Measurements from ENCODE around the gene ANKRD44.

The ANKRD44 gene

GRCh38 chr2:196980001-196980400 lies 330.6 kb downstream of the ANKRD44 start:
- FAIRE-seq = no peak

GRCh38 chr2:196977507-196977906 lies 333.1 kb downstream of the ANKRD44 start:
- FAIRE-seq = no peak

- no peak for FAIRE-seq
Measured at GRCh38 chr2:196974970-196975369, 335.6 kb downstream of the ANKRD44 start.

GRCh38 chr2:196971574-196972279 lies 338.9 kb downstream of the ANKRD44 start:
- no peak for FAIRE-seq

DNA sequence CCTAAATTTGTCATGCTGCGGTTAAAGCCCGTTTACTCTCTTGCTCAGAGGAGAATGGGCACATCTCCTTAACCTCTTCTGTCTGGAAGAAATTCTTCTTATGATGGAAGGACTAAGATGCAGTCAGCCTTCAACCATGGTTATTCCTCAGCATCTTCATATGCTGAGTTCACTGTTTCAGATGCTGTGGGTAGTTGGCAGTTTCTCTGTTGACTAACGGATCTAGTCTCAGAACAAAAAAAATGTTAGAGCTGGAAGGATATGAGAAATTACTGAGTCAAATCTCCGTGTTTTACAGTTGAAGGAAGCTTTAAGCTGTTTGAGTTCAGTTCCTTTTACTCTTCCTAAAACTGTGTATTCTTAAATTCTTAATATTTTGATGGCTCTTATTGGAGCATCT lies 340.5 kb downstream of the ANKRD44 start:
- no peak for FAIRE-seq

GRCh38 chr2:196968516-196968915 lies 342.1 kb downstream of the ANKRD44 start:
- no peak for FAIRE-seq

DNA sequence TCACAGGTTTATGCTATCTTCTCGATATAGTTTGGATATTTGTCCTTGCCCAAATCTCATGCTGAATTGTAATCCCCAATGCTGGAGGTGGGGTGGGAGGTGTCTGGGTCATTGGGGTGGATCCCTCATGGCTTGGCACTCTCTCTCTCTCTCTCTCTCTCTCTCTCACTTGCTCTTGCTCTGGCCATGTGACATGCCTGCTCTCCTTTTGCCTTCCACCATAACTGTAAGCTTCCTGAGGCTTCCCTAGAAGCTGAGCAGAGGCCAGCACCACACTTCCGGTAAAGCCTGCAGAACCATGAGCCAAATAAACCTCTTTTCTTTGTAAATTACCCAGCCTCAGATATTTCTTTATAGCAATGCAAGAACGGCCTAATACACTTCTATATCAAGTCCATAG lies 342.8 kb downstream of the ANKRD44 start:
- FAIRE-seq = no peak

DNA sequence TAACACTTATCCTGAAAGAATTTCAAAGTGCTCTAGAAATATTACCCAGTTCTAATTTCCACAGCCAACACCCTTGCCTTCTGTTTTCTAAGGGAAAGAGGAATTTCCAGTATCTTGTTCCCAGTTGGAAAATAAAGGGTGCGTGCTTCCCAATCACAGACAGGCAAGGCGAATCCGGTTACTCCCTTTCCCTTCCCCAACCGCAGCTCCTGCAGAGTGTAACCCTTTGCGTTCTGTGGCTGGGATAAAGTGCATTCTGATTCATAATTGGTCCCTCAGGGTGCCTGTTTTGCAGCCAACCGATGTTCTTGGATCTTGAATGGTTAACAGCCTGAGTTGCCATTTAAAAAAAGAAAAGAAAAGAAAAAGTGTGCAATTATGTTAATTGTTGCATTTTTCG lies 343.5 kb downstream of the ANKRD44 start:
- FAIRE-seq = peak; percentile 55

DNA sequence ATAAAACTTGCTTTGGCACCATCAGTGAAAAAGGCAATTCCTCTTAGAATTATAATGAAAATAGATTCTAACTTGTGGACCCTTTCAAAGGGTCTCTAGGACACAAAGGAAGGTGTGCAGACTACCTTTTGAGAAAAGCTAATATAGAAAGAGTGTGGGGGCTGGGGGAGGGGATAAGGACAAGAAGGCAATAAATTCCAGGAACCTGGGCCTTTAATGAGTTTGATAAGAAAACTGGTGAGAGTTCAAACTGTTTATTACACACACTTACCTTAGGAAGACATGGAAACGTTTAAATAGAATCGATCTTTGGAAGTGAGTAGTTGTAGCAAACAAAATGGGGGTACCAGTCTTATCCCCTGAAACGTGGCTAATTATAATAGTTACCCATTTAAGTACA lies 344.5 kb downstream of the ANKRD44 start:
- no peak for FAIRE-seq

DNA sequence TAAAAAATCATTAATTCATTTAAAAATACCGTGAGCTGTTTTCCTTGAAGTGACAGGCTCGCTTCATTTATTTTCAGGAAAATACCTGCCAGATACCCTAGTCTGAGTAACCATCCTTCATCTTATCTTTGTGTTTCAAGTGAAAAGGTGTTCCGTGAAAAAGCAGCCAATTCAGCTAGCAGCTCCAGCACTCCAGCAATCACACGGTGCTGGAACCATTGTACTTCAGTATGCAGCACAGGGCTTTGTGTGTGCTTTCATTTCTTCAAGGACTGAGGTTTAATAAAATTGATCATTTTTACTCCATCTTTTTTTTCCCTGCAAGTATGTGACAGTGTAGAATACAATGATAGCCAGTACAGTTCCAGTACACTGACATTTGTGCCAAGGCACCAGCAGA lies 344.9 kb downstream of the ANKRD44 start:
- FAIRE-seq = no peak

GRCh38 chr2:196963961-196964360 lies 346.6 kb downstream of the ANKRD44 start:
- FAIRE-seq = no peak

GRCh38 chr2:196963043-196963442 lies 347.5 kb downstream of the ANKRD44 start:
- no peak for FAIRE-seq

DNA sequence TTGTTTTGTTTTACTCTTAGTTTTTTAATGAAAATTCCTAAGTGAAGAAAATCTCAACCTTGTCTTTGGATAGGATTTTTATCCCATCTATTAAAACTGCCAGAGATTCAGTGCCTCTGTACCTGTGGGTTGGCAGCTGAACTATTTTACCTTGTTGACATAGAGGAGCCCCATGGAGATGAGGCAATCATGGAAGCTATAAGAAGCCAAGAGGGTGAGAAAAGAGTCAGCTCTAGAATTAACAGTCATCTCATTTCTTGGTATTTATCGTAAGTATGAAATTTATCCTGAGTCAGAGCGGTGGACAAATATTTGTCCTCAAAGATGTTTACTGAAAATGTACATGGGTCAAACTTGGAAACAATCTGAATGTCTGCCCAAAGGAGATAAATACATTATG lies 348.3 kb downstream of the ANKRD44 start:
- no peak for FAIRE-seq

- no peak for FAIRE-seq
Measured at GRCh38 chr2:196961889-196962288, 348.7 kb downstream of the ANKRD44 start.

GRCh38 chr2:196959734-196960338 lies 350.7 kb downstream of the ANKRD44 start:
- FAIRE-seq = no peak

GRCh38 chr2:196959281-196959680 lies 351.3 kb downstream of the ANKRD44 start:
- no peak for FAIRE-seq

DNA sequence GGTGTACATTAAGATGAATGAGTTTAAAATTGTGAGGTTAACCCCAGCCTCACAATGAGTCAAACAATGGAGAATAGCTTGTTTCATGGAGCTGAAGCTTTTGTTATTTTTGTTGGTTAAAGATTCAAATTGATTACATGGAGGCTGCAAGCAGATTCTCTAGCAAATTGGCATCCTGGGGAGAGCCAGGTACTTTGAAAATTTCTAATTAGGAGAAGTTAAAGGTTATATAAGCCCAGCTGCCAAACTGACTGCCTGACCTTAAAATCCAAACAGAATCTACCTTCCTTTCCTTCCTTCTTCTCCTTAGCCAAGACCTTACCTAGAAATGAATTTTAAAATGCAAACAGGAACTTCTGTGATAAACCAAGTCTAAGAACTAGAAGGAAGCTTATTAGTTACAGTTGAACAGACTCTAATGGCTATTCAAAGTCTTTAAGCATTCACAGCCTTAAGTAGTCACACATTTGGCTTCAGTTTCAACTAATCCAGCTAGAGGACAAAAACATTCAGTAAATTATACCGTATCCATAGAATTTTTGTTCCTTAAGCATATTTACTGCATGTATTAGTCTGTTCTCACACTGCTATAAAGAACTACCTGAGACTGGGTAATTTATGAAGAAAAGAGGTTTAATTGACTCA lies 352.6 kb downstream of the ANKRD44 start:
- FAIRE-seq = no peak

GRCh38 chr2:196957442-196957841 lies 353.1 kb downstream of the ANKRD44 start:
- no peak for FAIRE-seq

DNA sequence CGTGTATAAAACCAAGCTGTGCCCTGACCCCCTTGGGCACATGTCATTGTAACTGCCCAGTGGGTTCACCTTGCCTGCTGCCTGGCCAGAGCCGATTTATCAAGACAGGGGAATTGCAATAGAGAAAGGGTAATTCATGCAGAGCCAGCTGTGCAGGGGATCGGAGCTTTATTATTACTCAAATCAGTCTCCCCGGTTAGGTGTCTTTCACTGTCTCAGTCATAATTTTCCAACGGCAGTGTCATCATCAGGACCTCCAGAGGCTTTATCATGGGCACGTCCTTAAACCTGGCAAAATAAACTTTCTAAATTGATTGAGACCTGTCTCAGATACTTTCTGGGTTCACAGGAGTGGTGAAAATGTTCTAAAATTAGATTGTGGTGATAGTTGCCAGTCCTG lies 354.5 kb downstream of the ANKRD44 start:
- no peak for FAIRE-seq

GRCh38 chr2:196955036-196955435 lies 355.5 kb downstream of the ANKRD44 start:
- no peak for FAIRE-seq

DNA sequence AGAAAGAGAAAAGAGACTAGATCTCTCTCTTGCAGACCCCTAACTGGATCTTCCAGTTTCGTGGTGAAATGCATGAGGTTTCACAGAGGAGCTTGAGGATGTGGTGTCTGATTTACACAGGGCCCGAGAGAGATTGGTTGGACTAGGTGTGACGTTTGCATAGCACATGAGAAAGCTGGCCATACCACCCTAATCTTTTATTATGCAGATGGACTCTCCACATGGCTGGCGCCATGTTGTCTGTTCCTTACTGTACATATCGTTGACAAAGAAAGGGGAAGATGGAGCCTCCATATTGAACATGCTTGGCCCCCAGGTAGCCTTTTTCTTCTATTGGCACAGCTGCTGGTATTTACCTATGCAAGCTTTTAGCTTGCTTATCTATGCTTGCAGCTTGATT lies 356.6 kb downstream of the ANKRD44 start:
- no peak for FAIRE-seq

GRCh38 chr2:196952936-196953335 lies 357.6 kb downstream of the ANKRD44 start:
- no peak for FAIRE-seq

DNA sequence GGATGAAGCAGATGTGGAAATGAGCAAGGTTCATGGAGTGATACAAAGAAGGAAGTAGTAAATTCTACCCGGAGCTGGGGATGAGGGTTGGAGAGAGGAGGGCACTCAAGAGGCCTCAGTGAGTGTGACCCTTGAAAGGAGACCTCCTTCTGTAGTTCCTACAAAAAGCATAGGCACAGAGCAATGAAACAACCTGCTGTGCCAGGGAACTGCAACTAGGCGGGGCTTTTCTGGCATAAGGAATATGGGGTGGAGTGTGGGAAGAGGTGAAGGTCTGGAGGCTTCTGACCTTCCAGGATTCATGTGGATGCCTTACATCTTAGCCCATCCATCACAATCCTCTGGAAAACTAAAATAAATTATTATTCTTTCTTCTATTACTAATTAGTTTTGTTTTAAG lies 358.6 kb downstream of the ANKRD44 start:
- no peak for FAIRE-seq

DNA sequence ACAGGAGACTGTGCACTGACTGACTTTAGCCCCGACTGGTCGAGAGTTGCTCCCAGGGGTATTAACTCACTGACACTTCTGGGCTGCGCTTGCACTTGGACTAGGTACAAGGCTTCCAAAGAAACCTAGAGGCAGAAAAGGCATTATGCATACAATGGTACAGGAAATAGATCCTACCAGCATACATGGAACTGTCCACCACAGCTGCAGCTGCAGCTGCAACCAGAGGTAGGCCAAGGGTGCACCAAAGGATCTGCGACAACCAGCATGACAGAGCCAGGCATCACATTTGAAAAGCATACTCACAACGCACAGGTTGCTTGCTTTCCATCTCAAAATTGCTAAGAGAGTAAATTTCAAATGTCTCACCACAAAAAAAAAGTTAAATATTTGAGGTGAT lies 361.5 kb downstream of the ANKRD44 start:
- FAIRE-seq = no peak
